Testis (tissue), 3 donors: Measurements from ENCODE around the gene GNA15. TPM values are rescaled to one million over a fixed set of nuclear protein-coding genes. Genes with fewer than 3 reads are reported as not detected.

Experiments used
- DNase-seq: peaks from one replicate; pipeline ENCODE4 v3.0.0-alpha.2; 2019
- H3K27ac ChIP-seq, 2 donors: fragments of 200-600 bp; sonication (generic); one replicate each; pipeline ENCODE4 v1.5.1; 2019
- H3K27me3 ChIP-seq: fragments of 200-600 bp; sonication (generic); one replicate; pipeline ENCODE4 v1.5.1; 2019
- H3K36me3 ChIP-seq: fragments of 200-600 bp; sonication (generic); one replicate; pipeline ENCODE4 v1.5.1; 2017; ENCODE audit warnings: low read depth; ENCODE audit errors: missing control alignments
- H3K4me1 ChIP-seq: fragments of 200-600 bp; sonication (generic); one replicate; pipeline ENCODE4 v1.5.1; 2019
- H3K4me3 ChIP-seq, 2 donors: fragments of 200-600 bp; sonication (generic); one replicate each; pipeline ENCODE4 v1.5.1; 2017 to 2019
- H3K9me3 ChIP-seq: fragments of 200-600 bp; sonication (generic); one replicate; pipeline ENCODE4 v1.5.1; 2017
- POLR2A ChIP-seq: fragments of 450-650 bp; IDR thresholded peaks from one replicate; pipeline ENCODE4 v1.6.1; 2017; ENCODE audit warnings: antibody characterized with exemption, mild to moderate bottlenecking, moderate library complexity
- WGBS, 2 donors: methylation state at CpG; one replicate each; pipeline ENCODE4 v1.1.5; 2018; 5-methylcytosine and 5-hydroxymethylcytosine counted together
- intact Hi-C: fragments of 100-400 bp; cut with DNase I; formaldehyde crosslinking; loops from one replicate; pipeline ENCODE4 v1.15.1; 2023; ENCODE audit warnings: low total_unique reads
- polyA plus RNA-seq: library from polyadenylated mRNA; stranded (reverse); fragments of 350-450 nt; fragmentation: Illumina TruSeq; extraction: RNeasy Lipid Tissue Mini Kit (QIAGEN cat#74804); gene quantifications from one replicate; pipeline ENCODE4 v1.2.3, GENCODE V29; 2014; ENCODE audit warnings: low read depth, low replicate concordance; ENCODE audit not compliant: insufficient read depth
- total RNA-seq, 2 donors: library from RNA; depleted of rRNA; stranded (reverse); fragments of >200 nt; gene quantifications; one replicate each; pipeline ENCODE4 v1.2.3, GENCODE V29; 2016
- TF ChIP-seq, protein P1 (sequence below), 3 experiments: fragments of 450-650 bp in 2 of 3; fragments of 200-600 bp in 1 of 3; sonication (generic) in 1 of 3; IDR thresholded peaks; one replicate each; pipeline ENCODE4 v1.5.1; 2016 to 2019; ENCODE audit warnings: antibody characterized with exemption in 3 of 3, mild to moderate bottlenecking in 2 of 3, moderate library complexity in 1 of 3

GNA15 gene
- total and polyA plus RNA-seq, 3 donors from 2014 or later, result 2.5 to 4.0 (median 3.6) TPM

DNA sequence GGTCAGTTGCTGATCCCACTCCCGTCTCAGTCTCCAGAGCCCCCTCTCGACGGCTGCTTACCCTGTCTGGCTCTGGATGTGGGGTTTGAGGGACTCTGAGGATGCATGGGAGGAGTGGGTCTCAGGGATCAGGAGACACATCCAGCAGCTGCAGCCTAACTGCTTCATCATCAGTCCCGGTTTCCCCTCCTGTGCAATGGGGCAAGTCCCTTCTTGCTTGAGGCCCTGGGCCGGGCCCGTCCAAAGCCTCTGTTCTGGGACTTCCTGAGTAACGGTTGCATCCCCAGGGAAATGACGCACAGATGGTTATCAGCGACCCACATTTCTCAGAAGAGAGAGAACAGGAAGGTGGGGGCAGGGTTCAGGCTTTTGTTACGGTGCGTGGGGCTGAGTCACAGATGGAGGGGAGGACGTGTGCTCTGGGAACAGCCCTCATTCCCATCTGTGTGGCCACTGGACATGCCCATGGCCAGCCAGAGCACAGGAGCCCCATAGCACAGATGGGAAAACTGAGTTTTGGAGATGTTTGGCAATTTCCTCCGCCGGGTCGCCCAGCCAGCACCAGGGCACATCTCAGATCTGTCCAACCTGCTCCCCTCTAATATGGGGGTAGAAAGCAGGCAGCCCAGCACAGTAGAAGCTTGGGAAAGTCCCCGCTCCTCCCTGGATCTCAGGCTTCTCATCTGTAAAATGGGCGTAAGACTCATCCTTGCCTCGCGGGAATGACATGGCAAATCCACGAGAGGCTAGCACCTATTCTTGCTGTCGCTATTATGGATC is 19.3 kb downstream of the GNA15 start:
- no peaks in the 10 kb centered on the region for H3K27me3 ChIP-seq
- no peak overlapping the region for H3K27ac ChIP-seq
- 65 to 72% methylated on average over 17 to 21 of the region's 21 CpGs for WGBS, 2 donors
- no peaks in the 10 kb centered on the region for H3K36me3 ChIP-seq
- peak; percentile 49 for DNase-seq
- intact Hi-C loops, result no loop called here
- H3K4me3 ChIP-seq, result no peak overlapping the region
- no peaks in the 10 kb centered on the region for H3K4me1 ChIP-seq
- TF ChIP-seq POLR2A, result no peak
- TF ChIP-seq, protein P1, sequence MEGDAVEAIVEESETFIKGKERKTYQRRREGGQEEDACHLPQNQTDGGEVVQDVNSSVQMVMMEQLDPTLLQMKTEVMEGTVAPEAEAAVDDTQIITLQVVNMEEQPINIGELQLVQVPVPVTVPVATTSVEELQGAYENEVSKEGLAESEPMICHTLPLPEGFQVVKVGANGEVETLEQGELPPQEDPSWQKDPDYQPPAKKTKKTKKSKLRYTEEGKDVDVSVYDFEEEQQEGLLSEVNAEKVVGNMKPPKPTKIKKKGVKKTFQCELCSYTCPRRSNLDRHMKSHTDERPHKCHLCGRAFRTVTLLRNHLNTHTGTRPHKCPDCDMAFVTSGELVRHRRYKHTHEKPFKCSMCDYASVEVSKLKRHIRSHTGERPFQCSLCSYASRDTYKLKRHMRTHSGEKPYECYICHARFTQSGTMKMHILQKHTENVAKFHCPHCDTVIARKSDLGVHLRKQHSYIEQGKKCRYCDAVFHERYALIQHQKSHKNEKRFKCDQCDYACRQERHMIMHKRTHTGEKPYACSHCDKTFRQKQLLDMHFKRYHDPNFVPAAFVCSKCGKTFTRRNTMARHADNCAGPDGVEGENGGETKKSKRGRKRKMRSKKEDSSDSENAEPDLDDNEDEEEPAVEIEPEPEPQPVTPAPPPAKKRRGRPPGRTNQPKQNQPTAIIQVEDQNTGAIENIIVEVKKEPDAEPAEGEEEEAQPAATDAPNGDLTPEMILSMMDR (IDR thresholded peaks at IDR 0.05), result no peak
- no peaks in the 10 kb centered on the region for H3K9me3 ChIP-seq

DNA sequence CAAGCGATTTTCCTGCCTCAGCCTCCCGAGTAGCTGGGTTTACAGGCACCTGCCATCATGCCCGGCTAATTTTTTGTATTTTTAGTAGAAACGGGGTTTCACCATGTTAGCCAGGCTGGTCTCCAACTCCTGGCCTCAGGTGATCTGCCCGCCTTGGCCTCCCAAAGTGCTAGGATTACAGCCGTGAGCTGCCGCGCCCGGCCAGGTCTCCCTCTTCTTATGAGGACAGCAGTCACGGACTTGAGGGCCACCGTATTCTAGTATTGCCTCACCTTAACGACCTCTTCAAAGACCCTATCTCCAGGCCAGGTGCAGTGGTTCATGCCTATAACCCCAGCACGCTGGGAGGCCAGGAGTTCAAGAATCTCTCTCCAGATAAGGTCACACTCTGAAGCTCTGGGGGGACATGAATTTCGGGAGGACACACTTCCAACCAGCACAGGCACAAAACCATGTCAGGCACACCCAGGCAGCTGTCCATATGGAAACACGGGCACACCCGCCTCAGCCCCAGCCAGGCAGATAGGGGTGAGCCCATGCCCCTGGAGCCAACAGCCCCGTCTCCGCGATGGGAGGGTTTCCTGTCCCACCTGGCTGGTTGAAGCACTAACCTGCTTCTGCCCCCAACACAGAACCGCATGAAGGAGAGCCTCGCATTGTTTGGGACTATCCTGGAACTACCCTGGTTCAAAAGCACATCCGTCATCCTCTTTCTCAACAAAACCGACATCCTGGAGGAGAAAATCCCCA is 21.4 kb downstream of the GNA15 start:
- Histone ChIP-seq H3K4me1 (no peaks in the 10 kb centered on the region), H3K27me3 (no peaks in the 10 kb centered on the region), H3K27ac (no peak overlapping the region), H3K4me3 (no peak overlapping the region), H3K9me3 (no peaks in the 10 kb centered on the region), H3K36me3 (no peaks in the 10 kb centered on the region)
- intact Hi-C loops, result no loop called here
- no peak for TF ChIP-seq POLR2A
- TF ChIP-seq, protein P1 (IDR thresholded peaks at IDR 0.05), result no peak
- no peak for DNase-seq
- 83 to 88% methylated on average over 21 to 23 of the region's 23 CpGs for WGBS, 2 donors

DNA sequence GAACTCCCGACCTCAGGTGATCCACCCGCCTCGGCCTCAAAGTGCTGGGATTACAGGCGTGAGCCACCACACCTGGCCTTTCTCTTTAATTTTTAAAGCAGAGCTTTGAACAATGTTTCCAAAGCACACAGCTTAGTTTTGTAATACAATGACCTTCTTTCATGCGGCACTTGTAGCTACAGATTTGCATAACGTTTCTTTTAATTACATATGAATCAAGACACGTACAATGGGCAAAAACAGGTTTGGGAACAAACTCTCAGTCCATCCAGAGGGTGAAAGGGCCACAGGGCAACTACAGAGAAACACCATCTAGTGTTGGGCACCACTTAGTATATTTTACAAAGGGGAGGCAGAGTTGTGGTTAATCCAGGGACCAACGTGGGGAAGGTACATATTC is 23.7 kb downstream of the GNA15 start:
- DNase-seq, result no peak
- no peak overlapping the region for H3K4me3 ChIP-seq
- WGBS, 2 donors, result 63 to 64% methylated on average over 8 of the region's 8 CpGs
- peaks cover 4% of the 10 kb centered on the region for H3K4me1 ChIP-seq
- no peak overlapping the region for H3K27ac ChIP-seq
- no peak for TF ChIP-seq POLR2A
- TF ChIP-seq, protein P1 (IDR thresholded peaks at IDR 0.05), result no peak
- H3K36me3 ChIP-seq, result no peaks in the 10 kb centered on the region
- intact Hi-C loops, result no loop called here
- no peaks in the 10 kb centered on the region for H3K27me3 ChIP-seq
- H3K9me3 ChIP-seq, result no peaks in the 10 kb centered on the region

DNA sequence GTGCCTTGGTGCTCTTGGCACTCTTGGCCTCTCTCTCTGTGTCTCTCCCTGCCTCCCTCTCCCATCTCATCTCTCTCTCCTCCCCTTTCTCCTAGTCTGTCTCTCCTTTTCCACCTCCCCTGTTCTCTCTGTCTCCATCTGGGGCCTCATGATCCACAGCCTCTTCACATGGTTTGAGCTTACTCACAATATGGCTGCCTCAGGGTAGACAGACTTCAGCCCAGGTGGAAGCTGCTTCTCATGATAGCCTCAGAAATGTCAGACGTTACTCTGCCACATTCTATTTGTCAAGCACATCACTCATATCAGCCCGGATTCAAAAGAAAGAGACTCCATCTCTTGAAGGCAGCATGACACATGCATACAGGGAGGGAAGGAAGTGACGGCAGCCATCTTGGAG is 24.4 kb downstream of the GNA15 start:
- H3K9me3 ChIP-seq, result no peaks in the 10 kb centered on the region
- no peaks in the 10 kb centered on the region for H3K36me3 ChIP-seq
- no peak overlapping the region for H3K4me3 ChIP-seq
- H3K27ac ChIP-seq, result no peak overlapping the region
- WGBS, 2 donors, result 72 to 96% methylated on average over 3 of the region's 3 CpGs
- no peak for TF ChIP-seq POLR2A
- TF ChIP-seq, protein P1 (IDR thresholded peaks at IDR 0.05), result no peak
- H3K4me1 ChIP-seq, result peaks cover 4% of the 10 kb centered on the region
- no peaks in the 10 kb centered on the region for H3K27me3 ChIP-seq
- no peak for DNase-seq
- intact Hi-C loops, result loop anchor here (10.0 kb wide), 1 partner anchor 85 kb away; no protein-coding TSS in a partner anchor
